HEK293T (cell line): ENCODE data around the gene RHOBTB3.

Experiments used
- ARNT ChIP-seq: fragments of 450-650 bp; IDR thresholded peaks from 2 replicates; pipeline ENCODE4 v1.6.1; 2017; ENCODE audit warnings: mild to moderate bottlenecking
- FOXA1 ChIP-seq: fragments of 450-650 bp; IDR thresholded peaks from 2 replicates; pipeline ENCODE4 v1.6.1; 2016; ENCODE audit warnings: mild to moderate bottlenecking
- FOXM1 ChIP-seq: fragments of 450-650 bp; IDR thresholded peaks from 2 replicates; pipeline ENCODE4 v1.6.1; 2017; ENCODE audit warnings: mild to moderate bottlenecking, borderline replicate concordance

DNA sequence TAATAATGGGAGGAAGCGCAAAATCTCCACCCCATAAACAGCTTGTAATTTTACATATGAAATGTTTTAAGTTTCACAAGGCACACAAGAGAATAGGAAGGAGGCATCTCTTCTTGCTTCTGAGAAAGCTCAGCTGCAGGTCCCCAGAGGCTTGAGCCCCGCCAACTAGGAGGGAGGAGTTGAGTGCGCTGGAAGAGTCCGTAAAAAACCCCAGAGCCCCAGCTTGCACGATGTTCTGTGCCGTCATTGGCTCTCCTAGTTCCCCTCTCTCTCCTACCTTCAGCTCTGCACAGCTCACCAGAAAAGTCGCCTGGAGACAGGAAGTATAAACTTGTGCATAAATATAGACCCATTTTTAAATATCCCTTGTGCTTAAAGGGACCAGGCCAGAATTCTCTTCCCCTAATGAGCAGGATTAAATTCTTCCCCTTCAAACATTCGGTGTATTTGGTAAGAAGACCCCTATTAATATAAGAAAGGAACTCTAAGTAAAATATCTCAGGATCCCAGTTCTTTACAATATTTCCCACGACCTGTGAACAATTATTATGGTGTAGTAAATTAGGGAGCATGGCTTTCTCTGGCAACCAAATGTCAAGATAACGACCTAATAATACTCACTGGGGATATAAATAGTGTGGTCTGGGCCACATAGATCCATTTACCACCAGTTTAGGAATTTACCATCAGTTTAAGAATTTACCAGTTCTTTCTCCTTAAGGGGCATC is 77.7 kb downstream of the RHOBTB3 start:
- TF ChIP-seq FOXM1 (no peak), ARNT (no peak), FOXA1 (no peak)
